Omental fat pad (tissue), 4 donors: ENCODE data around the gene EIF3L. TPM values are rescaled to one million over a fixed set of nuclear protein-coding genes. Genes with fewer than 3 reads are reported as not detected.
"Not testable (repeated sequence)": the region's sequence is repeated elsewhere in the genome, so short reads cannot be mapped to it uniquely, and the experiment has no call there.

ENCODE experiments used
- ATAC-seq: fragments of 150-250 bp; one replicate; pipeline ENCODE4 v1.9.1; 2016; ENCODE audit warnings: mild to moderate bottlenecking, moderate library complexity; ENCODE audit not compliant: low FRiP score
- DNase-seq: peaks from one replicate; pipeline ENCODE4 v3.0.0-alpha.2; 2019; ENCODE audit warnings: low spot score
- CTCF ChIP-seq, 3 donors: fragments of 450-650 bp; IDR thresholded peaks; one replicate each; pipeline ENCODE4 v1.5.1; 2016 to 2017; ENCODE audit warnings: antibody characterized with exemption in 3 of 3, mild to moderate bottlenecking in 3 of 3, moderate library complexity in 2 of 3
- total RNA-seq, 4 donors: library from RNA; depleted of rRNA; stranded (reverse); fragments of >200 nt; gene quantifications; one replicate each; pipeline ENCODE4 v1.1.0, GENCODE V29; 2016

The EIF3L gene
- total RNA-seq = 100 to 1,000 TPM; 303 to 410 (median 328) TPM

GRCh38 chr22:37849089-37849751 lies at the start of gene EIF3L:
Gene EIF3L, plus strand, starts transcription at chr22:37849419. Its CDS starts 31 bp downstream, at chr22:37849450.
- peak; percentile 60 for DNase-seq
- no peak for TF ChIP-seq CTCF (IDR thresholded peaks at IDR 0.05)
- peak; percentile 83 for ATAC-seq

- not testable (repeated sequence) for ATAC-seq, DNase-seq
Measured at GRCh38 chr22:37799979-37800378, 49.2 kb upstream of the EIF3L start.

- TF ChIP-seq CTCF (IDR thresholded peaks at IDR 0.05) = no peak
- ATAC-seq = no peak
- DNase-seq = no peak
Measured at GRCh38 chr22:37801946-37802309, 47.3 kb upstream of the EIF3L start.

GRCh38 chr22:37802310-37803194 lies 46.7 kb upstream of the EIF3L start:
- ATAC-seq = no peak
- no peak for TF ChIP-seq CTCF (IDR thresholded peaks at IDR 0.05)
- DNase-seq = no peak

GRCh38 chr22:37803195-37803638 lies 46.0 kb upstream of the EIF3L start:
- no peak for ATAC-seq
- TF ChIP-seq CTCF (IDR thresholded peaks at IDR 0.05) = no peak
- DNase-seq = no peak

- TF ChIP-seq CTCF (IDR thresholded peaks at IDR 0.05) = no peak
- DNase-seq (no peak), ATAC-seq (no peak)
Measured at GRCh38 chr22:37803639-37804351, 45.4 kb upstream of the EIF3L start.

- TF ChIP-seq CTCF (IDR thresholded peaks at IDR 0.05) = no peak
- ATAC-seq (peak; percentile 0), DNase-seq (no peak)
Measured at GRCh38 chr22:37804352-37804880, 44.8 kb upstream of the EIF3L start.
